ENCODE results near the gene ADORA1. TPM values are rescaled to one million over a fixed set of nuclear protein-coding genes. Genes with fewer than 3 reads are reported as not detected.

ADORA1 gene
- total RNA-seq, 3 donors from 2014 or later, result 0.53 to 1.3 (median 0.78) TPM

- no peaks in the 10 kb centered on the region for H3K36me3 ChIP-seq (ENCODE audit: low read depth)
- no peaks in the 10 kb centered on the region for H3K4me1 ChIP-seq (ENCODE audit: low read depth)
- ATAC-seq (no peak), DNase-seq (no peak)
- H3K9me3 ChIP-seq, result peaks cover 12% of the 10 kb centered on the region
- no peak for TF ChIP-seq CTCF (IDR thresholded peaks at IDR 0.05)
- no peak overlapping the region for H3K4me3 ChIP-seq
- intact Hi-C loops (cut with DNase I, micrococcal nuclease), result no loop called here
These were observed 30.5 kb upstream of the ADORA1 start for GRCh38 chr1:203097001-203097400.

GRCh38 chr1:203098445-203098844 is 29.1 kb upstream of the ADORA1 start:
- intact Hi-C loops (cut with DNase I, micrococcal nuclease), result no loop called here
- ATAC-seq (no peak), DNase-seq (no peak)
- no peaks in the 10 kb centered on the region for H3K36me3 ChIP-seq (ENCODE audit: low read depth)
- H3K4me1 ChIP-seq (ENCODE audit: low read depth), result no peaks in the 10 kb centered on the region
- no peak for TF ChIP-seq CTCF (IDR thresholded peaks at IDR 0.05)
- peaks cover 12% of the 10 kb centered on the region for H3K9me3 ChIP-seq
- no peak overlapping the region for H3K4me3 ChIP-seq

- Histone ChIP-seq H3K36me3 (ENCODE audit: low read depth) (no peaks in the 10 kb centered on the region), H3K9me3 (peaks cover 12% of the 10 kb centered on the region), H3K4me3 (no peak overlapping the region), H3K4me1 (ENCODE audit: low read depth) (no peaks in the 10 kb centered on the region)
- ATAC-seq (no peak), DNase-seq (no peak)
- intact Hi-C loops (cut with DNase I, micrococcal nuclease), result no loop called here
- TF ChIP-seq CTCF (IDR thresholded peaks at IDR 0.05), result no peak
These were observed 28.5 kb upstream of the ADORA1 start for GRCh38 chr1:203098914-203099520.

GRCh38 chr1:203099805-203100515 is 27.6 kb upstream of the ADORA1 start:
- no peaks in the 10 kb centered on the region for H3K36me3 ChIP-seq (ENCODE audit: low read depth)
- no peaks in the 10 kb centered on the region for H3K4me1 ChIP-seq (ENCODE audit: low read depth)
- no peak for TF ChIP-seq CTCF (IDR thresholded peaks at IDR 0.05)
- no peak for DNase-seq
- intact Hi-C loops (cut with DNase I, micrococcal nuclease), result no loop called here
- H3K9me3 ChIP-seq, result peaks cover 7% of the 10 kb centered on the region
- H3K4me3 ChIP-seq, result no peak overlapping the region
- no peak for ATAC-seq

GRCh38 chr1:203100516-203100869 is 27.0 kb upstream of the ADORA1 start:
- Histone ChIP-seq H3K4me3 (no peak overlapping the region), H3K4me1 (ENCODE audit: low read depth) (no peaks in the 10 kb centered on the region), H3K9me3 (peaks cover 2% of the 10 kb centered on the region), H3K36me3 (ENCODE audit: low read depth) (no peaks in the 10 kb centered on the region)
- TF ChIP-seq CTCF (IDR thresholded peaks at IDR 0.05), result no peak
- intact Hi-C loops (cut with DNase I, micrococcal nuclease), result no loop called here
- ATAC-seq, result no peak
- no peak for DNase-seq
